Measurements from ENCODE around the gene BICRAL.
A peak's percentile ranks its signal among the peaks of the same experiment; 100 is the strongest.
"Not testable (repeated sequence)": the region's sequence is repeated elsewhere in the genome, so short reads cannot be mapped to it uniquely, and the experiment has no call there.

Gene BICRAL

GRCh38 chr6:42889815-42890214 is 108.0 kb downstream of the BICRAL start:
- DNase-seq (ENCODE audit: extremely low spot score, insufficient read length, low read depth) (no peak), FAIRE-seq (no peak)

- FAIRE-seq (peak; percentile 88), DNase-seq (ENCODE audit: extremely low spot score, insufficient read length, low read depth) (peak; percentile 92)
These were observed 108.7 kb downstream of the BICRAL start for GRCh38 chr6:42890311-42891198.

- DNase-seq (ENCODE audit: extremely low spot score, insufficient read length, low read depth) (no peak), FAIRE-seq (no peak)
These were observed 109.4 kb downstream of the BICRAL start for GRCh38 chr6:42891199-42891722.

- FAIRE-seq; DNase-seq (ENCODE audit: extremely low spot score, insufficient read length, low read depth): not testable (repeated sequence)
These were observed 112.4 kb downstream of the BICRAL start for GRCh38 chr6:42894041-42894828.

- no peak for FAIRE-seq
These were observed 114.4 kb downstream of the BICRAL start for GRCh38 chr6:42896178-42896719.

GRCh38 chr6:42898891-42899361 is 117.1 kb downstream of the BICRAL start:
- FAIRE-seq (peak; percentile 81), DNase-seq (ENCODE audit: extremely low spot score, insufficient read length, low read depth) (no peak)

More at GRCh38 chr6:42896178-42896719, 114.4 kb downstream of the BICRAL start:
- DNase-seq (ENCODE audit: extremely low spot score, insufficient read length, low read depth), result no peak

- DNase-seq (ENCODE audit: extremely low spot score, insufficient read length, low read depth) (no peak), FAIRE-seq (no peak)
These were observed 118.0 kb downstream of the BICRAL start for GRCh38 chr6:42899871-42900270.

GRCh38 chr6:42901538-42901957 is 119.7 kb downstream of the BICRAL start:
- peak; percentile 53 for DNase-seq (ENCODE audit: extremely low spot score, insufficient read length, low read depth)
- FAIRE-seq, result peak; percentile 86

GRCh38 chr6:42902429-42903263 is 120.8 kb downstream of the BICRAL start:
- DNase-seq (ENCODE audit: extremely low spot score, insufficient read length, low read depth); FAIRE-seq: not testable (repeated sequence)

GRCh38 chr6:42904467-42904866 is 122.6 kb downstream of the BICRAL start:
- DNase-seq (ENCODE audit: extremely low spot score, insufficient read length, low read depth) (no peak), FAIRE-seq (no peak)

GRCh38 chr6:42907336-42907735 is 125.5 kb downstream of the BICRAL start:
- FAIRE-seq (no peak), DNase-seq (ENCODE audit: extremely low spot score, insufficient read length, low read depth) (no peak)

- DNase-seq (ENCODE audit: extremely low spot score, insufficient read length, low read depth) (no peak), FAIRE-seq (no peak)
These were observed 128.0 kb downstream of the BICRAL start for GRCh38 chr6:42909835-42910234.

- FAIRE-seq (no peak), DNase-seq (ENCODE audit: extremely low spot score, insufficient read length, low read depth) (no peak)
These were observed 129.5 kb downstream of the BICRAL start for GRCh38 chr6:42911171-42912021.

GRCh38 chr6:42914546-42914945 is 132.7 kb downstream of the BICRAL start:
- no peak for FAIRE-seq
- DNase-seq (ENCODE audit: extremely low spot score, insufficient read length, low read depth), result no peak

- no peak for DNase-seq (ENCODE audit: extremely low spot score, insufficient read length, low read depth)
- FAIRE-seq, result no peak
These were observed 133.9 kb downstream of the BICRAL start, which contains the start of gene PTCRA for GRCh38 chr6:42915732-42916131. Gene PTCRA (plus strand): TSS chr6:42916053. CDS start chr6:42916070, 17 bp downstream.

- DNase-seq (ENCODE audit: extremely low spot score, insufficient read length, low read depth) (no peak), FAIRE-seq (no peak)
These were observed 134.4 kb downstream of the BICRAL start for GRCh38 chr6:42916288-42916687.
